ENCODE results near the gene DHX15. TPM values are rescaled to one million over a fixed set of nuclear protein-coding genes. Genes with fewer than 3 reads are reported as not detected.

DHX15 gene
- polyA plus RNA-seq, 1 experiment = 53.2 TPM

DNA sequence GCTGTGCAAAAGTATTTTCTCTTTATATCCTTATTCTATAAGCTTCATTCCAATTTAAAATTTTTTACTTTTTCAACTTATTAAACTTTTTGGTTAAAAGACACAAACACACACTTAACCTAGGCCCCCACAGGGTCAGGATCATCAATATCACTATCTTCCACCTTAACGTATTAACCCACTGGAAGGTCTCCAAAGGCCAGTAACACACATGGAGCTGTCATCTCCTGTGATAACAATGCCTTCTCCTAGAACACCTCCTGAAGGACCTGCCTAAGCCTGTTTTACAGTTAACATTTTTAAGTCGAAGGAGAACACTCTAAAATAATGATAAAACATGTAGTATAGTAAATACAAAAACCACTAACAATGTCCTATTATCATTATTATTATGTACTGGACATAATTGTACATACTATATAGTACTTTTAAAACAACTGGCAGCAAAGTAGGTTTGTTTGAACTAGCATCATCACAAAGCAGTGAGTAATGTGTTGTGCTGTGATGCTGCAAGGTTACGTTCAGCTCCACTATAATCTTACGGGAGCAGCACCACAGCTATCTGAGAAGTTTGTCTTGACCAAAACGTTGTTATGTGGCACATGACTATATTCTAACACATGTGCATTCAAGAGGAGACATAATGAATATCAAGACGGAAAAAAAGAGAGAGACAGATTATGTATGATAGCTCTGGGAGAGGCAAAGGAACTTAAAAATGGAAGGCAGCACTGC lies 33.7 kb downstream of the DHX15 start:
- POLR2A ChIA-PET = interaction anchor here (0.5 kb wide), 1 partner anchor 34 kb away, joined by 3 read pairs; the partner anchor contains the start of gene DHX15
- H3K27me3 ChIP-seq (ENCODE audit: control insufficient read depth, insufficient read depth, low read length) = no peaks in the 10 kb centered on the region
- CTCF ChIA-PET = interaction anchor here (0.6 to 2.8 kb wide), 7 partner anchors 11 to 366 kb away, joined by 3 to 15 read pairs (median 4); no protein-coding TSS in a partner anchor
- H3K4me3 ChIP-seq (ENCODE audit: low read depth, low read length) = no peak overlapping the region
- TF ChIP-seq, protein P1, sequence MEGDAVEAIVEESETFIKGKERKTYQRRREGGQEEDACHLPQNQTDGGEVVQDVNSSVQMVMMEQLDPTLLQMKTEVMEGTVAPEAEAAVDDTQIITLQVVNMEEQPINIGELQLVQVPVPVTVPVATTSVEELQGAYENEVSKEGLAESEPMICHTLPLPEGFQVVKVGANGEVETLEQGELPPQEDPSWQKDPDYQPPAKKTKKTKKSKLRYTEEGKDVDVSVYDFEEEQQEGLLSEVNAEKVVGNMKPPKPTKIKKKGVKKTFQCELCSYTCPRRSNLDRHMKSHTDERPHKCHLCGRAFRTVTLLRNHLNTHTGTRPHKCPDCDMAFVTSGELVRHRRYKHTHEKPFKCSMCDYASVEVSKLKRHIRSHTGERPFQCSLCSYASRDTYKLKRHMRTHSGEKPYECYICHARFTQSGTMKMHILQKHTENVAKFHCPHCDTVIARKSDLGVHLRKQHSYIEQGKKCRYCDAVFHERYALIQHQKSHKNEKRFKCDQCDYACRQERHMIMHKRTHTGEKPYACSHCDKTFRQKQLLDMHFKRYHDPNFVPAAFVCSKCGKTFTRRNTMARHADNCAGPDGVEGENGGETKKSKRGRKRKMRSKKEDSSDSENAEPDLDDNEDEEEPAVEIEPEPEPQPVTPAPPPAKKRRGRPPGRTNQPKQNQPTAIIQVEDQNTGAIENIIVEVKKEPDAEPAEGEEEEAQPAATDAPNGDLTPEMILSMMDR (IDR thresholded peaks at IDR 0.05; ENCODE audit: insufficient read depth, low read depth, low read length) = no peak
- no peak for DNase-seq (ENCODE audit: low read depth)
- peaks cover 4% of the 10 kb centered on the region; the same call in 1 of the 2 replicates for H3K36me3 ChIP-seq (ENCODE audit: control insufficient read depth, insufficient read depth, low read length)

DNA sequence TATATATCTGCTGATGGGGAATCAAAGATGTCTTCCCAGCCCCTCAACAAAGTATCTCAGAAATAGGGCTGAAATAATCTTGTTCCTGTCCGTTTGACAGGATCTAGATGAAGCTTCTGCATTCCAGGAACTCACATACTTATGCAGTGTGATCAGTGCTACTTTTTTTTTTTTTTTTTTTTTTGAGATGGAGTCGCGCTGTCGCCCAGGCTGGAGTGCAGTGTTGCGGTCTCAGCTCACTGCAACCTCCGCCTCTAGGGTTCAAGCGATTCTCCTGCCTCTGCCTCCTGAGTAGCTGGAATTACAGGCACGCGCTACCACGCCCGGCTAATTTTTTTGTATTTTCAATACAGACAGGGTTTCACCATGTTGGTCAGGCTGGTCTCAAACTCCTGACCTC lies 36.4 kb downstream of the DHX15 start:
- no peak for DNase-seq (ENCODE audit: low read depth)
- ChIA-PET POLR2A (interaction anchor here (0.6 kb wide), 1 partner anchor 95 kb away, joined by 6 read pairs; no protein-coding TSS in a partner anchor), CTCF (interaction anchor here (1.2 kb wide), 1 partner anchor 432 kb away, joined by 4 read pairs; no protein-coding TSS in a partner anchor)
- no peak overlapping the region for H3K4me3 ChIP-seq (ENCODE audit: low read depth, low read length)
- H3K27me3 ChIP-seq (ENCODE audit: control insufficient read depth, insufficient read depth, low read length) = no peaks in the 10 kb centered on the region
- TF ChIP-seq, protein P1 (IDR thresholded peaks at IDR 0.05; ENCODE audit: insufficient read depth, low read depth, low read length) = no peak
- H3K36me3 ChIP-seq (ENCODE audit: control insufficient read depth, insufficient read depth, low read length) = peaks cover 3% of the 10 kb centered on the region; the same call in 1 of the 2 replicates

DNA sequence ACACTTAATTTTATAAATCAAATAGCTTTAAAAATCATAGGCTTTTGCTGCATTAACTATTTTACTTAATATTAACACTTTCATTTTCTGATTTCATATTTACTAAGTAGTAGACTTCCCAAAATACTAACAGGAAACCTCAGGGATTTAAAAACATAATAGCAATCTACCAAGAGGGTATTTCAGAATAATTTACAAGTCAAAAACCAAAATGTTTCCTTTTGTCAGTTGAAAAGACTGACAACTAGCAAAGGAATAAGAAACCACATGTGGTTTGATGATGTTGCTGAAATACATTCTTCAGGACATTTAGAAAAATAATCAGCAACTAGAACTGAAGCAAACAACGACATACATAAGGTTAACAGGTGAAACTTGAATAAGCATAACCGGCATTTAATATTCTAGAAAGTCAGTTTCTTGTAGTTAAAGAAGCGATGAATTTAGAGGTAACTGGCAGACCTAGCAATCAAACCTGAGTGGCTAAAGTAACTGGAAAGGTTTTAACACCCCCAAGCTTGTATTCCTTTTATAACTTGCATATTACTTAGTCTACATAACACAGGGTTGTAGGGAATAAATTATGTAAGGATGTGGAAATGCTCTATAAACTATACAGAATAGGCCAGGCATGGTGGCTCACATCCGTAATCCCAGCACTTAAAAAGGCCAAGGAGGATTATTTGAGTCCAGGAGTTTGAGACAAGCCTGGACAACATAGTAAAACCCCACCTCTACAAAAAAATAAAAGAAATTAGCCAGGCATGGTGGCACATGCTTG lies 40.0 kb downstream of the DHX15 start:
- H3K4me3 ChIP-seq (ENCODE audit: low read depth, low read length) = no peak overlapping the region
- peaks cover 7% of the 10 kb centered on the region for H3K36me3 ChIP-seq (ENCODE audit: control insufficient read depth, insufficient read depth, low read length)
- H3K27me3 ChIP-seq (ENCODE audit: control insufficient read depth, insufficient read depth, low read length) = no peaks in the 10 kb centered on the region
- TF ChIP-seq, protein P1 (IDR thresholded peaks at IDR 0.05; ENCODE audit: insufficient read depth, low read depth, low read length) = no peak
- CTCF ChIA-PET = no interaction called here
- DNase-seq (ENCODE audit: low read depth) = no peak
- POLR2A ChIA-PET = no interaction called here

DNA sequence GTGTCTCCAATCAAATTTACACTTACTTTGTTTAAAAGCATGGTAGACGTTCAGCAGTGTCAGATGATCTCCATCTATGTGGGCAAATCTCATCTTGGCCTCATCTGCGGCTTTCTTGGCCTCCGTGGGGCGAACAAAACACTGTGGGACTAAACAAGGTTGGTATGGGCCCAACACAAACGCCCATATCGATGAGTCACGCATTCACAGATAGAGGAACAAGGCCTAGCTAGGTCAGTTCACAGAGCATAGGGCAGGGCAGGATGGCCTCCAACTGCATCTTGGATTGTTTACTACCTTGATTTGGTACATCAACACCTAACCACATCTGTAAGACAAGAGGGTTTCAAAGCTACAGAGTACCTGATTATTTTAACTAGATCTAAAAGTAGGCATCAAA lies 47.3 kb downstream of the DHX15 start:
- H3K36me3 ChIP-seq (ENCODE audit: control insufficient read depth, insufficient read depth, low read length) = peaks cover 7% of the 10 kb centered on the region
- POLR2A ChIA-PET = no interaction called here
- DNase-seq (ENCODE audit: low read depth) = no peak

More for the DNA sequence above, 47.3 kb downstream of the DHX15 start:
- no peaks in the 10 kb centered on the region for H3K27me3 ChIP-seq (ENCODE audit: control insufficient read depth, insufficient read depth, low read length)
- TF ChIP-seq, protein P1 (IDR thresholded peaks at IDR 0.05; ENCODE audit: insufficient read depth, low read depth, low read length) = no peak
- no peak overlapping the region for H3K4me3 ChIP-seq (ENCODE audit: low read depth, low read length)
- CTCF ChIA-PET = interaction anchor here (0.9 to 1.9 kb wide), 4 partner anchors 14 to 443 kb away, joined by 3 to 6 read pairs (median 4); partner anchors contain the start of gene DHX15

Measured in BJ (cell line).